Measurements from ENCODE around the gene ANGPTL7.

Gene ANGPTL7

GRCh38 chr1:11168731-11169130 lies 20.4 kb upstream of the ANGPTL7 start:
- peaks cover 11% of the 10 kb centered on the region; the same call in 1 of the 2 replicates for H3K36me3 ChIP-seq (ENCODE audit: insufficient read depth, low read length)
- no peak for TF ChIP-seq CTCF (IDR thresholded peaks at IDR 0.05; ENCODE audit: borderline replicate concordance, extremely low read depth, low read length, poor library complexity, severe bottlenecking)
- no peak for TF ChIP-seq EZH2 (IDR thresholded peaks at IDR 0.05; ENCODE audit: borderline replicate concordance, low read depth, low read length, severe bottlenecking)
- H3K4me2 ChIP-seq (ENCODE audit: insufficient read depth, low read length) = no peak overlapping the region
- no peak overlapping the region for H2AFZ ChIP-seq (ENCODE audit: low read depth, low read length)
- ATAC-seq (ENCODE audit: insufficient read depth, low read depth) = no peak
- H3K79me2 ChIP-seq (ENCODE audit: insufficient read depth, low read length) = no peaks in the 10 kb centered on the region
- H3K4me3 ChIP-seq (ENCODE audit: low read depth in 1 of 2, low read length in 2 of 2) = no peak overlapping the region
- H3K27me3 ChIP-seq (ENCODE audit: insufficient read depth, low read length, poor library complexity) = no peaks in the 10 kb centered on the region
- no peak overlapping the region for H3K27ac ChIP-seq (ENCODE audit: low read length)
- DNase-seq = no peak
- H3K9ac ChIP-seq (ENCODE audit: low read depth, low read length) = no peak overlapping the region
- H3K4me1 ChIP-seq (ENCODE audit: insufficient read depth, low read length) = no peaks in the 10 kb centered on the region
- H4K20me1 ChIP-seq (ENCODE audit: insufficient read depth, low read length) = no peaks in the 10 kb centered on the region
- no peaks in the 10 kb centered on the region for H3K9me3 ChIP-seq (ENCODE audit: insufficient read depth, low read length, severe bottlenecking)

- Histone ChIP-seq H3K4me2 (ENCODE audit: insufficient read depth, low read length) (no peak overlapping the region), H3K79me2 (ENCODE audit: insufficient read depth, low read length) (no peaks in the 10 kb centered on the region), H4K20me1 (ENCODE audit: insufficient read depth, low read length) (no peaks in the 10 kb centered on the region), H3K9me3 (ENCODE audit: insufficient read depth, low read length, severe bottlenecking) (no peaks in the 10 kb centered on the region), H3K9ac (ENCODE audit: low read depth, low read length) (no peak overlapping the region), H3K4me3 (ENCODE audit: low read depth in 1 of 2, low read length in 2 of 2) (no peak overlapping the region), H2AFZ (ENCODE audit: low read depth, low read length) (no peak overlapping the region), H3K27ac (ENCODE audit: low read length) (no peak overlapping the region), H3K4me1 (ENCODE audit: insufficient read depth, low read length) (no peaks in the 10 kb centered on the region), H3K27me3 (ENCODE audit: insufficient read depth, low read length, poor library complexity) (no peaks in the 10 kb centered on the region), H3K36me3 (ENCODE audit: insufficient read depth, low read length) (peaks cover 11% of the 10 kb centered on the region; the same call in 1 of the 2 replicates)
- DNase-seq = no peak
- no peak for ATAC-seq (ENCODE audit: insufficient read depth, low read depth)
- TF ChIP-seq EZH2 (IDR thresholded peaks at IDR 0.05; ENCODE audit: borderline replicate concordance, low read depth, low read length, severe bottlenecking) (no peak), CTCF (IDR thresholded peaks at IDR 0.05; ENCODE audit: borderline replicate concordance, extremely low read depth, low read length, poor library complexity, severe bottlenecking) (no peak)
Observed at GRCh38 chr1:11169202-11169601, 20.0 kb upstream of the ANGPTL7 start.

- Histone ChIP-seq H3K27me3 (ENCODE audit: insufficient read depth, low read length, poor library complexity) (no peaks in the 10 kb centered on the region), H4K20me1 (ENCODE audit: insufficient read depth, low read length) (no peaks in the 10 kb centered on the region), H3K36me3 (ENCODE audit: insufficient read depth, low read length) (peaks cover 14% of the 10 kb centered on the region), H3K9me3 (ENCODE audit: insufficient read depth, low read length, severe bottlenecking) (no peaks in the 10 kb centered on the region), H3K4me3 (ENCODE audit: low read depth in 1 of 2, low read length in 2 of 2) (no peak overlapping the region), H3K79me2 (ENCODE audit: insufficient read depth, low read length) (no peaks in the 10 kb centered on the region), H3K27ac (ENCODE audit: low read length) (no peak overlapping the region), H3K4me1 (ENCODE audit: insufficient read depth, low read length) (no peaks in the 10 kb centered on the region), H3K4me2 (ENCODE audit: insufficient read depth, low read length) (no peak overlapping the region), H2AFZ (ENCODE audit: low read depth, low read length) (no peak overlapping the region), H3K9ac (ENCODE audit: low read depth, low read length) (no peak overlapping the region)
- TF ChIP-seq EZH2 (IDR thresholded peaks at IDR 0.05; ENCODE audit: borderline replicate concordance, low read depth, low read length, severe bottlenecking) (no peak), CTCF (IDR thresholded peaks at IDR 0.05; ENCODE audit: borderline replicate concordance, extremely low read depth, low read length, poor library complexity, severe bottlenecking) (no peak)
- no peak for ATAC-seq (ENCODE audit: insufficient read depth, low read depth)
- DNase-seq = no peak
Observed at GRCh38 chr1:11170102-11170501, 19.1 kb upstream of the ANGPTL7 start.
